ENCODE results near the gene VSX2.
"Not testable (repeated sequence)": the region's sequence is repeated elsewhere in the genome, so short reads cannot be mapped to it uniquely, and the experiment has no call there.

The VSX2 gene

GRCh38 chr14:74259513-74259912, 20.3 kb downstream of the VSX2 start:
- no peak for DNase-seq (ENCODE audit: low spot score)

- no peak for DNase-seq (ENCODE audit: low spot score)
These were observed 21.4 kb downstream of the VSX2 start for GRCh38 chr14:74260525-74261233.

GRCh38 chr14:74261288-74261687, 22.0 kb downstream of the VSX2 start:
- no peak for DNase-seq (ENCODE audit: low spot score)

- DNase-seq (ENCODE audit: low spot score) = no peak
These were observed 22.8 kb downstream of the VSX2 start for GRCh38 chr14:74262076-74262475.

- DNase-seq (ENCODE audit: low spot score) = no peak
These were observed 23.9 kb downstream of the VSX2 start for GRCh38 chr14:74263181-74263580.

- DNase-seq (ENCODE audit: low spot score) = no peak
These were observed 24.7 kb downstream of the VSX2 start for GRCh38 chr14:74263921-74264320.

GRCh38 chr14:74265301-74265965, 26.2 kb downstream of the VSX2 start:
- no peak for DNase-seq (ENCODE audit: low spot score)

- DNase-seq (ENCODE audit: low spot score) = no peak
These were observed 28.3 kb downstream of the VSX2 start for GRCh38 chr14:74267588-74267987.

GRCh38 chr14:74270382-74271177, 31.3 kb downstream of the VSX2 start:
- DNase-seq (ENCODE audit: low spot score) = not testable (repeated sequence)

GRCh38 chr14:74271365-74271764, 32.1 kb downstream of the VSX2 start:
- no peak for DNase-seq (ENCODE audit: low spot score)

- DNase-seq (ENCODE audit: low spot score) = peak; percentile 60
These were observed 36.1 kb downstream of the VSX2 start for GRCh38 chr14:74275241-74275841.

- DNase-seq (ENCODE audit: low spot score) = no peak
These were observed 38.8 kb downstream of the VSX2 start for GRCh38 chr14:74278080-74278479.

GRCh38 chr14:74281069-74281468, 41.8 kb downstream of the VSX2 start:
- no peak for DNase-seq (ENCODE audit: low spot score)

- DNase-seq (ENCODE audit: low spot score) = no peak
These were observed 47.5 kb downstream of the VSX2 start for GRCh38 chr14:74286736-74287135.

- DNase-seq (ENCODE audit: low spot score) = no peak
These were observed 50.6 kb downstream of the VSX2 start for GRCh38 chr14:74289801-74290200.

GRCh38 chr14:74290415-74290814, 51.2 kb downstream of the VSX2 start:
- DNase-seq (ENCODE audit: low spot score) = peak; percentile 30

- DNase-seq (ENCODE audit: low spot score) = no peak
These were observed 52.8 kb downstream of the VSX2 start for GRCh38 chr14:74292061-74292460.

GRCh38 chr14:74293606-74294005, 54.4 kb downstream of the VSX2 start:
- no peak for DNase-seq (ENCODE audit: low spot score)

GRCh38 chr14:74296037-74296467, 56.8 kb downstream of the VSX2 start:
- DNase-seq (ENCODE audit: low spot score) = no peak

GRCh38 chr14:74297986-74298385, 58.7 kb downstream of the VSX2 start:
- DNase-seq (ENCODE audit: low spot score) = no peak

GRCh38 chr14:74299061-74299545, 59.9 kb downstream of the VSX2 start:
- no peak for DNase-seq (ENCODE audit: low spot score)

- no peak for DNase-seq (ENCODE audit: low spot score)
These were observed 62.4 kb downstream of the VSX2 start for GRCh38 chr14:74301594-74302151.

All from AG08396 (cell line).